ENCODE results near the gene PECR.

PECR gene

GRCh38 chr2:216008387-216008786 is 73.2 kb downstream of the PECR start:
- peaks cover 52% of the 10 kb centered on the region for H4K20me1 ChIP-seq (ENCODE audit: insufficient read depth, low read length)
- 0 out of 2 replicates have a peak overlapping the region, but pooled peaks have one; percentile 13 for H3K9ac ChIP-seq (ENCODE audit: low read length)
- H2AFZ ChIP-seq (ENCODE audit: low read depth, low read length): no peak overlapping the region
- H3K27ac ChIP-seq (ENCODE audit: low read length): peak overlapping the region; percentile 45
- H3K4me3 ChIP-seq (ENCODE audit: low read length): peak overlapping the region; percentile 18; the same call in 1 of the 2 replicates
- H3K36me3 ChIP-seq (replicated peaks; ENCODE audit: low read depth, low read length): peaks cover 17% of the 10 kb centered on the region
- H3K9me3 ChIP-seq (ENCODE audit: insufficient read depth, low read length): no peaks in the 10 kb centered on the region
- H3K79me2 ChIP-seq (ENCODE audit: low read length): peaks cover 100% of the 10 kb centered on the region
- H3K27me3 ChIP-seq (ENCODE audit: low read depth, low read length): no peaks in the 10 kb centered on the region
- H3K4me2 ChIP-seq (ENCODE audit: low read length): peak overlapping the region; percentile 43
- peak; percentile 29; the same call in 1 of the 2 replicates for TF ChIP-seq CTCF (IDR thresholded peaks at IDR 0.05; ENCODE audit: low read depth, low read length)
- TF ChIP-seq EZH2phosphoT487 (IDR thresholded peaks at IDR 0.05; ENCODE audit: low read depth): no peak
- peaks cover 61% of the 10 kb centered on the region for H3K4me1 ChIP-seq (ENCODE audit: low read length)

- H3K27me3 ChIP-seq (ENCODE audit: low read depth, low read length): no peaks in the 10 kb centered on the region
- H3K36me3 ChIP-seq (replicated peaks; ENCODE audit: low read depth, low read length): peaks cover 11% of the 10 kb centered on the region
- H3K4me2 ChIP-seq (ENCODE audit: low read length): peak overlapping the region; percentile 81
- H3K9me3 ChIP-seq (ENCODE audit: insufficient read depth, low read length): no peaks in the 10 kb centered on the region
- H4K20me1 ChIP-seq (ENCODE audit: insufficient read depth, low read length): peaks cover 66% of the 10 kb centered on the region
- no peak overlapping the region for H2AFZ ChIP-seq (ENCODE audit: low read depth, low read length)
- H3K79me2 ChIP-seq (ENCODE audit: low read length): peaks cover 100% of the 10 kb centered on the region
- peak overlapping the region; percentile 57 for H3K4me3 ChIP-seq (ENCODE audit: low read length)
- peak overlapping the region; percentile 53 for H3K9ac ChIP-seq (ENCODE audit: low read length)
- H3K4me1 ChIP-seq (ENCODE audit: low read length): peaks cover 78% of the 10 kb centered on the region
- peak overlapping the region; percentile 89 for H3K27ac ChIP-seq (ENCODE audit: low read length)
- TF ChIP-seq CTCF (IDR thresholded peaks at IDR 0.05; ENCODE audit: low read depth, low read length) (no peak), EZH2phosphoT487 (IDR thresholded peaks at IDR 0.05; ENCODE audit: low read depth) (no peak)
Observed at GRCh38 chr2:216006164-216006663, 75.4 kb downstream of the PECR start.

- Histone ChIP-seq H2AFZ (ENCODE audit: low read depth, low read length) (no peak overlapping the region), H3K27me3 (ENCODE audit: low read depth, low read length) (no peaks in the 10 kb centered on the region), H3K27ac (ENCODE audit: low read length) (peak overlapping the region; percentile 89), H3K4me3 (ENCODE audit: low read length) (peak overlapping the region; percentile 41), H3K9ac (ENCODE audit: low read length) (peak overlapping the region; percentile 51), H4K20me1 (ENCODE audit: insufficient read depth, low read length) (peaks cover 77% of the 10 kb centered on the region), H3K9me3 (ENCODE audit: insufficient read depth, low read length) (no peaks in the 10 kb centered on the region), H3K4me2 (ENCODE audit: low read length) (peak overlapping the region; percentile 81), H3K4me1 (ENCODE audit: low read length) (peaks cover 82% of the 10 kb centered on the region), H3K36me3 (replicated peaks; ENCODE audit: low read depth, low read length) (peaks cover 12% of the 10 kb centered on the region), H3K79me2 (ENCODE audit: low read length) (peaks cover 100% of the 10 kb centered on the region)
- TF ChIP-seq EZH2phosphoT487 (IDR thresholded peaks at IDR 0.05; ENCODE audit: low read depth): no peak
- no peak for TF ChIP-seq CTCF (IDR thresholded peaks at IDR 0.05; ENCODE audit: low read depth, low read length)
Observed at GRCh38 chr2:216004697-216005283, 76.8 kb downstream of the PECR start.

GRCh38 chr2:216003876-216004696 is 77.5 kb downstream of the PECR start:
- peak overlapping the region; percentile 41 for H3K4me3 ChIP-seq (ENCODE audit: low read length)

More at GRCh38 chr2:216003876-216004696, 77.5 kb downstream of the PECR start:
- H3K79me2 ChIP-seq (ENCODE audit: low read length): peaks cover 100% of the 10 kb centered on the region
- H4K20me1 ChIP-seq (ENCODE audit: insufficient read depth, low read length): peaks cover 77% of the 10 kb centered on the region
- no peaks in the 10 kb centered on the region for H3K9me3 ChIP-seq (ENCODE audit: insufficient read depth, low read length)
- no peak overlapping the region for H2AFZ ChIP-seq (ENCODE audit: low read depth, low read length)
- TF ChIP-seq EZH2phosphoT487 (IDR thresholded peaks at IDR 0.05; ENCODE audit: low read depth): no peak
- TF ChIP-seq CTCF (IDR thresholded peaks at IDR 0.05; ENCODE audit: low read depth, low read length): no peak
- H3K4me2 ChIP-seq (ENCODE audit: low read length): peak overlapping the region; percentile 81
- H3K27ac ChIP-seq (ENCODE audit: low read length): peak overlapping the region; percentile 89
- H3K4me1 ChIP-seq (ENCODE audit: low read length): peaks cover 76% of the 10 kb centered on the region
- no peaks in the 10 kb centered on the region for H3K27me3 ChIP-seq (ENCODE audit: low read depth, low read length)
- H3K9ac ChIP-seq (ENCODE audit: low read length): peak overlapping the region; percentile 51
- H3K36me3 ChIP-seq (replicated peaks; ENCODE audit: low read depth, low read length): peaks cover 12% of the 10 kb centered on the region

All from OCI-LY3 (cell line).